Measurements from ENCODE around the gene TRIM68.
A peak's percentile ranks its signal among the peaks of the same experiment; 100 is the strongest.

TRIM68 gene, protein sequence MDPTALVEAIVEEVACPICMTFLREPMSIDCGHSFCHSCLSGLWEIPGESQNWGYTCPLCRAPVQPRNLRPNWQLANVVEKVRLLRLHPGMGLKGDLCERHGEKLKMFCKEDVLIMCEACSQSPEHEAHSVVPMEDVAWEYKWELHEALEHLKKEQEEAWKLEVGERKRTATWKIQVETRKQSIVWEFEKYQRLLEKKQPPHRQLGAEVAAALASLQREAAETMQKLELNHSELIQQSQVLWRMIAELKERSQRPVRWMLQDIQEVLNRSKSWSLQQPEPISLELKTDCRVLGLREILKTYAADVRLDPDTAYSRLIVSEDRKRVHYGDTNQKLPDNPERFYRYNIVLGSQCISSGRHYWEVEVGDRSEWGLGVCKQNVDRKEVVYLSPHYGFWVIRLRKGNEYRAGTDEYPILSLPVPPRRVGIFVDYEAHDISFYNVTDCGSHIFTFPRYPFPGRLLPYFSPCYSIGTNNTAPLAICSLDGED

DNA sequence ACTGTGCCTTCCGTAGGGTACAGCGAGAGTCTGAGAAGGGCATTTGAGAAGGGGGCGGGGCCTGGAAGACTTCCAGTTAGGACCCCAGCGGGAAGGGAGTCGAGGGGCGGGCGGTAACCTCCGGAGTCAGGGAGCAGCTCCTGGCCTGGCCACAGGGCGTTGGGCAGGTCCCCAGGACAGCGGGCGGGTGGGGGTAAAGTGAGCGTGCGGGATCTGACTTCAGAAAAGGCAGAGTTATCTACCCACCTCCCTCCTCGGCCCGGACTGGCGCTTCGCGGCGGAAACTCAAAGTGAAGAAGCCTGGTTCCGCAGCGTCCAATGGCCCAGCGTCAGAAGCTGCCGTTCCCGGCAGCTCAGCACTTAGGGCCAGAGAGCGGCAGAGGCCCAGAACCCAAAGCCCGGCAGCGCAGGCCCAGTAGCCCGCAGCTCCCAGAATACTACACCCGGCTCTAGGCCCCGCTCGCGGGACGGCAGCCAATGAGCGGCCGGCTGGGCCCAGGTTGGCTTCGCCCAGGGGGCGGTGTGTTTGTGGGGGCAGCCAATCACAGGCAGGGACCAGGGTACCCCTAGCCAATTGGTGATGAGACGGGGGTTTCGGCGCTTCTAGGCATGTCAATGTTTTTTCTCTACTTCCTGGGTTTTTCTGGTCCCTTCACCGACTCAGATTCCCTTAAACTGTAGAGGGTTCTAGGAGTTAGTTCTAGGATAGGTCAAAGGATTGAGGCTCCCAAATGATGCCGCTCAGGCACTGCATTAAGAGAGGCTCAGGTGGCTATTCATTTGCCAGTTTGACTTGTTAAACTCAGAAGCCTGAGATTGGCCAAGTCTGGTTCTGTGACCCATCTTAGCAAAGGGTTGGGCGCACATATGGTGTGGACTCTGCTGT lies at the start of gene TRIM68:
TSS of gene TRIM68 (minus strand) at position 451 of the 886 bp plus-strand sequence. CDS start 2,727 bp downstream, outside the sequence.
- POLR2A ChIA-PET: interaction anchor here (0.6 to 1.4 kb wide), 4 partner anchors 15 to 421 kb away, joined by 3 to 8 read pairs (median 4); no protein-coding TSS in a partner anchor
- TF ChIP-seq ZNF302 (tag by site-specific recombination; IDR thresholded peaks at IDR 0.05; ENCODE audit: low read depth): no peak
- no peak for TF ChIP-seq ZNF837 (tag by site-specific recombination; IDR thresholded peaks at IDR 0.05)
- TF ChIP-seq ZNF214 (tag by site-specific recombination; IDR thresholded peaks at IDR 0.05; ENCODE audit: borderline replicate concordance): no peak
- no peak for TF ChIP-seq HOXA7 (CRISPR knock-in tag; IDR thresholded peaks at IDR 0.05; ENCODE audit: borderline replicate concordance)
- TF ChIP-seq, protein P1, sequence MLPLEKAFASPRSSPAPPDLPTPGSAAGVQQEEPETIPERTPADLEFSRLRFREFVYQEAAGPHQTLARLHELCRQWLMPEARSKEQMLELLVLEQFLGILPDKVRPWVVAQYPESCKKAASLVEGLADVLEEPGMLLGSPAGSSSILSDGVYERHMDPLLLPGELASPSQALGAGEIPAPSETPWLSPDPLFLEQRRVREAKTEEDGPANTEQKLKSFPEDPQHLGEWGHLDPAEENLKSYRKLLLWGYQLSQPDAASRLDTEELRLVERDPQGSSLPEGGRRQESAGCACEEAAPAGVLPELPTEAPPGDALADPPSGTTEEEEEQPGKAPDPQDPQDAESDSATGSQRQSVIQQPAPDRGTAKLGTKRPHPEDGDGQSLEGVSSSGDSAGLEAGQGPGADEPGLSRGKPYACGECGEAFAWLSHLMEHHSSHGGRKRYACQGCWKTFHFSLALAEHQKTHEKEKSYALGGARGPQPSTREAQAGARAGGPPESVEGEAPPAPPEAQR (tag by site-specific recombination; IDR thresholded peaks at IDR 0.05): no peak
- no peak for TF ChIP-seq ZNF624 (tag by site-specific recombination; IDR thresholded peaks at IDR 0.05)
- no peak for TF ChIP-seq ZNF324 (tag by site-specific recombination; IDR thresholded peaks at IDR 0.05)
- TF ChIP-seq ZNF175 (tag by site-specific recombination; IDR thresholded peaks at IDR 0.05): no peak
- no peak for TF ChIP-seq ZNF571 (tag by site-specific recombination; IDR thresholded peaks at IDR 0.05)
- TF ChIP-seq, protein P2, sequence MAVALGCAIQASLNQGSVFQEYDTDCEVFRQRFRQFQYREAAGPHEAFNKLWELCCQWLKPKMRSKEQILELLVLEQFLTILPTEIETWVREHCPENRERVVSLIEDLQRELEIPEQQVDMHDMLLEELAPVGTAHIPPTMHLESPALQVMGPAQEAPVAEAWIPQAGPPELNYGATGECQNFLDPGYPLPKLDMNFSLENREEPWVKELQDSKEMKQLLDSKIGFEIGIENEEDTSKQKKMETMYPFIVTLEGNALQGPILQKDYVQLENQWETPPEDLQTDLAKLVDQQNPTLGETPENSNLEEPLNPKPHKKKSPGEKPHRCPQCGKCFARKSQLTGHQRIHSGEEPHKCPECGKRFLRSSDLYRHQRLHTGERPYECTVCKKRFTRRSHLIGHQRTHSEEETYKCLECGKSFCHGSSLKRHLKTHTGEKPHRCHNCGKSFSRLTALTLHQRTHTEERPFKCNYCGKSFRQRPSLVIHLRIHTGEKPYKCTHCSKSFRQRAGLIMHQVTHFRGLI (tag by site-specific recombination; IDR thresholded peaks at IDR 0.05): peak; percentile 62
- no peak for TF ChIP-seq ZNF184 (tag by site-specific recombination; IDR thresholded peaks at IDR 0.05)
- no peak for TF ChIP-seq ZNF114 (tag by site-specific recombination; IDR thresholded peaks at IDR 0.05)
- TF ChIP-seq ZBTB8A (tag by site-specific recombination; IDR thresholded peaks at IDR 0.05): peak; percentile 90
- no peak for TF ChIP-seq ZSCAN16 (tag by site-specific recombination; IDR thresholded peaks at IDR 0.05)
- TF ChIP-seq, protein P3, sequence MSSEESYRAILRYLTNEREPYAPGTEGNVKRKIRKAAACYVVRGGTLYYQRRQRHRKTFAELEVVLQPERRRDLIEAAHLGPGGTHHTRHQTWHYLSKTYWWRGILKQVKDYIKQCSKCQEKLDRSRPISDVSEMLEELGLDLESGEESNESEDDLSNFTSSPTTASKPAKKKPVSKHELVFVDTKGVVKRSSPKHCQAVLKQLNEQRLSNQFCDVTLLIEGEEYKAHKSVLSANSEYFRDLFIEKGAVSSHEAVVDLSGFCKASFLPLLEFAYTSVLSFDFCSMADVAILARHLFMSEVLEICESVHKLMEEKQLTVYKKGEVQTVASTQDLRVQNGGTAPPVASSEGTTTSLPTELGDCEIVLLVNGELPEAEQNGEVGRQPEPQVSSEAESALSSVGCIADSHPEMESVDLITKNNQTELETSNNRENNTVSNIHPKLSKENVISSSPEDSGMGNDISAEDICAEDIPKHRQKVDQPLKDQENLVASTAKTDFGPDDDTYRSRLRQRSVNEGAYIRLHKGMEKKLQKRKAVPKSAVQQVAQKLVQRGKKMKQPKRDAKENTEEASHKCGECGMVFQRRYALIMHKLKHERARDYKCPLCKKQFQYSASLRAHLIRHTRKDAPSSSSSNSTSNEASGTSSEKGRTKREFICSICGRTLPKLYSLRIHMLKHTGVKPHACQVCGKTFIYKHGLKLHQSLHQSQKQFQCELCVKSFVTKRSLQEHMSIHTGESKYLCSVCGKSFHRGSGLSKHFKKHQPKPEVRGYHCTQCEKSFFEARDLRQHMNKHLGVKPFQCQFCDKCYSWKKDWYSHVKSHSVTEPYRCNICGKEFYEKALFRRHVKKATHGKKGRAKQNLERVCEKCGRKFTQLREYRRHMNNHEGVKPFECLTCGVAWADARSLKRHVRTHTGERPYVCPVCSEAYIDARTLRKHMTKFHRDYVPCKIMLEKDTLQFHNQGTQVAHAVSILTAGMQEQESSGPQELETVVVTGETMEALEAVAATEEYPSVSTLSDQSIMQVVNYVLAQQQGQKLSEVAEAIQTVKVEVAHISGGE (tag by site-specific recombination; conservative IDR thresholded peaks at IDR 0.05; ENCODE audit: low read depth): no peak; the same call in 1 of the 2 replicates
- peak; percentile 53; the same call in 1 of the 2 replicates for TF ChIP-seq ZEB2 (tag by site-specific recombination; IDR thresholded peaks at IDR 0.05)
- TF ChIP-seq KLF9 (tag by site-specific recombination; IDR thresholded peaks at IDR 0.05; ENCODE audit: low read depth): 0 out of 2 replicates have a peak, but pooled peaks have one; percentile 46
- TF ChIP-seq, protein P4, sequence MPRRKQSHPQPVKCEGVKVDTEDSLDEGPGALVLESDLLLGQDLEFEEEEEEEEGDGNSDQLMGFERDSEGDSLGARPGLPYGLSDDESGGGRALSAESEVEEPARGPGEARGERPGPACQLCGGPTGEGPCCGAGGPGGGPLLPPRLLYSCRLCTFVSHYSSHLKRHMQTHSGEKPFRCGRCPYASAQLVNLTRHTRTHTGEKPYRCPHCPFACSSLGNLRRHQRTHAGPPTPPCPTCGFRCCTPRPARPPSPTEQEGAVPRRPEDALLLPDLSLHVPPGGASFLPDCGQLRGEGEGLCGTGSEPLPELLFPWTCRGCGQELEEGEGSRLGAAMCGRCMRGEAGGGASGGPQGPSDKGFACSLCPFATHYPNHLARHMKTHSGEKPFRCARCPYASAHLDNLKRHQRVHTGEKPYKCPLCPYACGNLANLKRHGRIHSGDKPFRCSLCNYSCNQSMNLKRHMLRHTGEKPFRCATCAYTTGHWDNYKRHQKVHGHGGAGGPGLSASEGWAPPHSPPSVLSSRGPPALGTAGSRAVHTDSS (tag by site-specific recombination; IDR thresholded peaks at IDR 0.05): no peak
- no peak for TF ChIP-seq ZNF366 (tag by site-specific recombination; conservative IDR thresholded peaks at IDR 0.05)
- no peak for TF ChIP-seq GLI2 (tag by site-specific recombination; IDR thresholded peaks at IDR 0.05; ENCODE audit: borderline replicate concordance, low read depth)
- TF ChIP-seq OSR2 (tag by site-specific recombination; IDR thresholded peaks at IDR 0.05): 0 out of 2 replicates have a peak, but pooled peaks have one; percentile 17
- TF ChIP-seq, protein P5, sequence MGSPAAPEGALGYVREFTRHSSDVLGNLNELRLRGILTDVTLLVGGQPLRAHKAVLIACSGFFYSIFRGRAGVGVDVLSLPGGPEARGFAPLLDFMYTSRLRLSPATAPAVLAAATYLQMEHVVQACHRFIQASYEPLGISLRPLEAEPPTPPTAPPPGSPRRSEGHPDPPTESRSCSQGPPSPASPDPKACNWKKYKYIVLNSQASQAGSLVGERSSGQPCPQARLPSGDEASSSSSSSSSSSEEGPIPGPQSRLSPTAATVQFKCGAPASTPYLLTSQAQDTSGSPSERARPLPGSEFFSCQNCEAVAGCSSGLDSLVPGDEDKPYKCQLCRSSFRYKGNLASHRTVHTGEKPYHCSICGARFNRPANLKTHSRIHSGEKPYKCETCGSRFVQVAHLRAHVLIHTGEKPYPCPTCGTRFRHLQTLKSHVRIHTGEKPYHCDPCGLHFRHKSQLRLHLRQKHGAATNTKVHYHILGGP (tag by site-specific recombination; IDR thresholded peaks at IDR 0.05): no peak
- no peak for TF ChIP-seq ZNF654 (tag by site-specific recombination; IDR thresholded peaks at IDR 0.05; ENCODE audit: low read depth)
- 0 out of 2 replicates have a peak, but pooled peaks have one; percentile 30 for TF ChIP-seq ZNF561 (tag by site-specific recombination; IDR thresholded peaks at IDR 0.05; ENCODE audit: borderline replicate concordance)

More for the DNA sequence above, at the start of gene TRIM68:
- no peaks in the 10 kb centered on the region for H3K9me3 ChIP-seq (ENCODE audit: control insufficient read depth, insufficient read depth, low read depth, low read length)
- CTCF ChIA-PET: interaction anchor here (0.6 to 4.0 kb wide), 5 partner anchors 18 to 421 kb away, joined by 3 to 12 read pairs (median 4); no protein-coding TSS in a partner anchor
- H3K4me1 ChIP-seq (ENCODE audit: control insufficient read depth, insufficient read depth, low read length): 0 out of 2 replicates have a peak, but pooled peaks cover 3% of the 10 kb centered on the region
- H3K36me3 ChIP-seq (ENCODE audit: control insufficient read depth in 2 of 2, insufficient read depth in 1 of 2, low read length in 2 of 2): peaks cover 0 to 26% of the 10 kb centered on the region in 2 experiments; a peak in 1 of 3 replicates
- peak within 1 kb of the TSS; percentile 84 for H3K27ac ChIP-seq (ENCODE audit: extremely low read depth, low read depth, low read length)
- peak within 1 kb of the TSS; percentile 62 for H3K4me3 ChIP-seq (ENCODE audit: low read depth, low read length)
